BE2C (cell line): ENCODE measurements around the gene RARB.

ENCODE experiments used
- DNase-seq: peaks from one replicate; pipeline ENCODE4 v3.0.0-alpha.2; 2020
- H3K27me3 ChIP-seq: fragments of 250-450 bp; sonication (Bioruptor Pico); 2 replicates; pipeline ENCODE4 v1.5.1; 2020; ENCODE audit warnings: mild to moderate bottlenecking
- H3K36me3 ChIP-seq: fragments of 250-450 bp; sonication (Bioruptor Pico); 2 replicates; pipeline ENCODE4 v1.5.1; 2020; ENCODE audit warnings: mild to moderate bottlenecking
- H3K4me1 ChIP-seq: fragments of 250-450 bp; sonication (Bioruptor Pico); 2 replicates; pipeline ENCODE4 v1.5.1; 2020
- H3K4me3 ChIP-seq: 2 replicates; pipeline ENCODE4 v1.5.1; 2011; ENCODE audit warnings: low read depth, low read length
- H3K9me3 ChIP-seq: fragments of 250-450 bp; sonication (Bioruptor Pico); 2 replicates; pipeline ENCODE4 v1.5.1; 2020
- TF ChIP-seq, protein P1 (sequence below): IDR thresholded peaks from 2 replicates; pipeline ENCODE4 v1.5.1; 2012; ENCODE audit warnings: mild to moderate bottlenecking, low read depth, low read length

The RARB gene

DNA sequence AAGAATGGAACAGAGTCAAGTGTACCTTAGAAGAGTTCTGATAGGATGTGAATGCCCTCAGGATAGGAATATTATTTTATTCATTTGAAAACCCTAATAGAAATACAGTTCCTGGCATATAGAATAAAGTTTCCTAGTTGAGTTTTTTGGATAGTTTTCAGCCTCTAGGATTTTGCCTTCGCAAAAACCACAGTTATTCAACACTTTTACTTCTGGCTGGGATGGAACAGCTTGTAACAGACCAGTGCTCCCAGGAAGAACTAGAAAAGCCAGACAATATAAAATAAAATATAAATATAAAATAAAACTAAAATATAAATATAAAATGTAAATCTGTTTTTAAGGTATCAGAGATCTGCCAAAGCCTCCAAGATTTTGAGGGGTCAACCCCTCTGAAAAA is 27.5 kb upstream of the RARB start:
- no peaks in the 10 kb centered on the region for H3K9me3 ChIP-seq
- no peak for DNase-seq
- TF ChIP-seq, protein P1, sequence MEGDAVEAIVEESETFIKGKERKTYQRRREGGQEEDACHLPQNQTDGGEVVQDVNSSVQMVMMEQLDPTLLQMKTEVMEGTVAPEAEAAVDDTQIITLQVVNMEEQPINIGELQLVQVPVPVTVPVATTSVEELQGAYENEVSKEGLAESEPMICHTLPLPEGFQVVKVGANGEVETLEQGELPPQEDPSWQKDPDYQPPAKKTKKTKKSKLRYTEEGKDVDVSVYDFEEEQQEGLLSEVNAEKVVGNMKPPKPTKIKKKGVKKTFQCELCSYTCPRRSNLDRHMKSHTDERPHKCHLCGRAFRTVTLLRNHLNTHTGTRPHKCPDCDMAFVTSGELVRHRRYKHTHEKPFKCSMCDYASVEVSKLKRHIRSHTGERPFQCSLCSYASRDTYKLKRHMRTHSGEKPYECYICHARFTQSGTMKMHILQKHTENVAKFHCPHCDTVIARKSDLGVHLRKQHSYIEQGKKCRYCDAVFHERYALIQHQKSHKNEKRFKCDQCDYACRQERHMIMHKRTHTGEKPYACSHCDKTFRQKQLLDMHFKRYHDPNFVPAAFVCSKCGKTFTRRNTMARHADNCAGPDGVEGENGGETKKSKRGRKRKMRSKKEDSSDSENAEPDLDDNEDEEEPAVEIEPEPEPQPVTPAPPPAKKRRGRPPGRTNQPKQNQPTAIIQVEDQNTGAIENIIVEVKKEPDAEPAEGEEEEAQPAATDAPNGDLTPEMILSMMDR, result no peak
- no peaks in the 10 kb centered on the region for H3K4me1 ChIP-seq
- no peaks in the 10 kb centered on the region for H3K36me3 ChIP-seq
- H3K27me3 ChIP-seq, result no peaks in the 10 kb centered on the region
- H3K4me3 ChIP-seq, result no peak overlapping the region

DNA sequence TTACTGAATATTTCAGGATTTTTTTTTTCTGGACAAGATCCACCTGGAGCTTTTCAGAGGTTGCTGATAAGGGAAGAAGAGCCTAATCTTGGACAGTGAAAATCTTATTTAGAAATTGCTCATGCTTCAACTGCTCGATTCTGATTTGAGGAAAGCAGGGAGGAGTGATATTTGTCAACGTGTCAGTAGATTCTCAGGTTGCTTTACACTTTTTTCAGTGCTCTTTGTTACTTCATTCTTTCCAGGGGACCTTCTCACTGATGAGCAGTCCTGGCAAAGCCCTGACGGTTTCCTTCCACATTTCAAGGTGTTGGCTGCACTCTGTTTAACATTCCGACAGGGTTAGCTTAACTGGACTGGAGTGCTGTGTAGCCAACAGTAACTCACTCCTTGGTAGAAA is 24.1 kb upstream of the RARB start:
- TF ChIP-seq, protein P1, result no peak
- no peaks in the 10 kb centered on the region for H3K9me3 ChIP-seq

DNA sequence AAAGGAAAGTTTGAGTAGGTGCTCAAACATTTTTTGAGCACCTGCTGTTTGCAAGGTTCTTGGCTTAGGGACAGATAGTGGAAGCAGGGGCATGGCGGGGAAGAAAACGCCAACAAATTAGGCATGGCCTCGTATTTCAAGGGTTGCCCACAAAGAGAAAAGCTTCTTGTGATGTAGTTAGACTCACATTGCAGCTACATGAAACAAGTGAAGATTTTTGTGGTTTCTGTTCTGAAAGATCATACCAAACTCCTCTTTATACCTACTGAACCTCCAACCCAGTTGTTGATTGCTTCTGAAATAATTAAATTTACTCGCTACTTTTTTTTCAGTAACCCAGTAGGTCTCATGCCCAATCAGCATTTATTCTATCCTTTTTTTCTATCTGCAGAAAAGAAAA is 23.5 kb upstream of the RARB start:
- Histone ChIP-seq H3K4me1 (no peaks in the 10 kb centered on the region), H3K36me3 (no peaks in the 10 kb centered on the region), H3K9me3 (no peaks in the 10 kb centered on the region), H3K4me3 (no peak overlapping the region), H3K27me3 (no peaks in the 10 kb centered on the region)
- no peak for DNase-seq
- TF ChIP-seq, protein P1, result no peak

More for the DNA sequence above, 24.1 kb upstream of the RARB start:
- no peak for DNase-seq
- Histone ChIP-seq H3K4me3 (no peak overlapping the region), H3K4me1 (no peaks in the 10 kb centered on the region), H3K27me3 (no peaks in the 10 kb centered on the region), H3K36me3 (no peaks in the 10 kb centered on the region)

DNA sequence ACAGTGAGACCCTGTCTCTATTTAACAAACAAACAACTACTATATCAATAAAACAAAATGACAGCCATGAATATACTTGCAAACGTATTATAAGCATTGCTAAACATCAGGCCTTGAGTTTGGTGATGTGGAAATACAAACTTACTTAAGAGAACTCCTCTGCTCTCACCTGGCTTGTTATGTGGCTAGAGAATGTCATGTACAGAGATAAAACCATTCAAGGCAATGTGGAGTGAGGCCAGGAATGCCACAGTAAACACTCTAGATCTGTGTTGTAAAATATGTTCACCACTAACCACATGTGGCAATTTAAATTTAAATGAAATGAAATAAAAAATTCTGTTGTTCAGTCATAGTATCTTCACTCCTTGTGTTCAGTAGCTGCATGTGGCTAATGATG is 22.7 kb upstream of the RARB start:
- Histone ChIP-seq H3K4me1 (no peaks in the 10 kb centered on the region), H3K4me3 (no peak overlapping the region), H3K27me3 (no peaks in the 10 kb centered on the region), H3K9me3 (no peaks in the 10 kb centered on the region), H3K36me3 (no peaks in the 10 kb centered on the region)
- TF ChIP-seq, protein P1, result no peak
- DNase-seq, result no peak

DNA sequence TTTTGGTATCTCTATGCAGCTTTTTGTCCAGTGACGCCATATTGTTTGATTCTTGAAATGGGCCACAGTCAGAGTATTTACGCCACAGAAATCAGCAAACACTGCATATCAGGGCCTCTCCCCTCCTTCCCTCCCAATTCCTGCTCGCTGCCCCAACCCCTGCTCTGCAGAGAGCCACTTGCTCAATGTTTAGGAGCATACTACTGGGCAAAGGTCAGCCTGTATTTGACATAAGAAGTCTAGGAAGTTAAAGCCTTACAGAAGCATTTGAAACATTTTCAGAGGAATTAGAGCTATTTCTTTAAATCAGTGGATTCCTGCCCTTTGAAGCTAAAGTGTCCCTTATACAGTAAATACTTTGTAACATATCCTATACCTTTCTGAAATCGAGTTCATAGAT is 17.4 kb upstream of the RARB start:
- Histone ChIP-seq H3K9me3 (no peaks in the 10 kb centered on the region), H3K4me1 (no peaks in the 10 kb centered on the region), H3K4me3 (no peak overlapping the region), H3K36me3 (no peaks in the 10 kb centered on the region), H3K27me3 (no peaks in the 10 kb centered on the region)
- TF ChIP-seq, protein P1, result no peak
- no peak for DNase-seq

DNA sequence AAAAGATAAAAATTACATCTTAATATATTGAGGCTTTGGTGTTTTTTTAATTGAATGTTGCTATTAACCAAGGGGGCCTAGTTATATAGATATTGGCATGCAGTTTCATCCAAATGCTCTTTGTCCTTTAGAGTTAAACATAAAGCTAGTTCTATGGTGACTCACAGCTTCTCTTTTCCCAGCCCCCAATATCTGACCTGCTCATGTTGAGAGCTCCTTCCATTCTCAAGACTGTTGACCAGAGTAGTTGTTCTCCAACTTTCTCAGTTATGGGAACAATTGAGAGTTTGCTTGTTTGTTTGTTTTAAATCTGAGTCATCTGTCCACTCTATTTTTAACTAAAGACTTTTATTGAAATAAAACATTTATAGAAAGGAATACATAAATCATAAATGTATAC is 15.8 kb upstream of the RARB start:
- Histone ChIP-seq H3K4me3 (no peak overlapping the region), H3K4me1 (no peaks in the 10 kb centered on the region), H3K36me3 (no peaks in the 10 kb centered on the region), H3K9me3 (no peaks in the 10 kb centered on the region), H3K27me3 (no peaks in the 10 kb centered on the region)
- DNase-seq, result no peak
- TF ChIP-seq, protein P1, result no peak
